ENCODE results near the gene GDI2. TPM values are rescaled to one million over a fixed set of nuclear protein-coding genes. Genes with fewer than 3 reads are reported as not detected.

The GDI2 gene
- total and polyA plus RNA-seq, 3 donors from 2014 or later, result 144 to 204 (median 184) TPM

- no peaks in the 10 kb centered on the region for H3K27me3 ChIP-seq
- WGBS, 2 donors, result 49 to 75% methylated on average over 5 of the region's 5 CpGs
- no peaks in the 10 kb centered on the region for H3K4me1 ChIP-seq
- no peak for TF ChIP-seq POLR2A (IDR thresholded peaks at IDR 0.05)
- TF ChIP-seq CTCF (IDR thresholded peaks at IDR 0.05), result peak in 2 of 3 experiments; percentile 6 to 9
- no peaks in the 10 kb centered on the region for H3K36me3 ChIP-seq (ENCODE audit: low read depth, missing control alignments)
- intact Hi-C loops (cut with DNase I; ENCODE audit: low total_unique reads), result no loop called here
- H3K27ac ChIP-seq, result no peak overlapping the region
- H3K4me3 ChIP-seq, result no peak overlapping the region
- DNase-seq, result no peak
- H3K9me3 ChIP-seq, result no peaks in the 10 kb centered on the region
These were observed 75.9 kb downstream of the GDI2 start for GRCh38 chr10:5737352-5737751.

- H3K4me1 ChIP-seq, result no peaks in the 10 kb centered on the region
- no peaks in the 10 kb centered on the region for H3K9me3 ChIP-seq
- WGBS, 2 donors, result 67 to 69% methylated on average over 1 of the region's 1 CpG
- H3K27ac ChIP-seq, result no peak overlapping the region
- H3K27me3 ChIP-seq, result no peaks in the 10 kb centered on the region
- intact Hi-C loops (cut with DNase I; ENCODE audit: low total_unique reads), result no loop called here
- DNase-seq, result no peak
- no peak overlapping the region for H3K4me3 ChIP-seq
- no peak for TF ChIP-seq POLR2A (IDR thresholded peaks at IDR 0.05)
- TF ChIP-seq CTCF (IDR thresholded peaks at IDR 0.05), result no peak
- H3K36me3 ChIP-seq (ENCODE audit: low read depth, missing control alignments), result no peaks in the 10 kb centered on the region
These were observed 76.6 kb downstream of the GDI2 start for GRCh38 chr10:5736591-5736990.

- Histone ChIP-seq H3K4me3 (no peak overlapping the region), H3K27ac (no peak overlapping the region), H3K36me3 (ENCODE audit: low read depth, missing control alignments) (no peaks in the 10 kb centered on the region), H3K9me3 (no peaks in the 10 kb centered on the region), H3K4me1 (no peaks in the 10 kb centered on the region), H3K27me3 (no peaks in the 10 kb centered on the region)
- 87 to 96% methylated on average over 1 of the region's 1 CpG for WGBS, 2 donors
- DNase-seq, result no peak
- TF ChIP-seq POLR2A (IDR thresholded peaks at IDR 0.05) (no peak), CTCF (IDR thresholded peaks at IDR 0.05) (no peak)
- intact Hi-C loops (cut with DNase I; ENCODE audit: low total_unique reads), result no loop called here
These were observed 78.1 kb downstream of the GDI2 start for GRCh38 chr10:5735119-5735518.

GRCh38 chr10:5732141-5732540, 81.1 kb downstream of the GDI2 start:
- WGBS, 2 donors, result 50 to 58% methylated on average over 4 of the region's 4 CpGs
- TF ChIP-seq POLR2A (IDR thresholded peaks at IDR 0.05) (no peak), CTCF (IDR thresholded peaks at IDR 0.05) (no peak)
- Histone ChIP-seq H3K4me1 (no peaks in the 10 kb centered on the region), H3K27me3 (no peaks in the 10 kb centered on the region), H3K27ac (no peak overlapping the region), H3K9me3 (no peaks in the 10 kb centered on the region), H3K4me3 (no peak overlapping the region), H3K36me3 (ENCODE audit: low read depth, missing control alignments) (no peaks in the 10 kb centered on the region)
- DNase-seq, result no peak
- intact Hi-C loops (cut with DNase I; ENCODE audit: low total_unique reads), result no loop called here

GRCh38 chr10:5731559-5731958, 81.7 kb downstream of the GDI2 start:
- no peak for TF ChIP-seq CTCF (IDR thresholded peaks at IDR 0.05)
- TF ChIP-seq POLR2A (IDR thresholded peaks at IDR 0.05), result no peak
- DNase-seq, result no peak
- no peaks in the 10 kb centered on the region for H3K9me3 ChIP-seq
- H3K36me3 ChIP-seq (ENCODE audit: low read depth, missing control alignments), result no peaks in the 10 kb centered on the region
- H3K4me3 ChIP-seq, result no peak overlapping the region
- intact Hi-C loops (cut with DNase I; ENCODE audit: low total_unique reads), result no loop called here
- H3K27ac ChIP-seq, result no peak overlapping the region
- no peaks in the 10 kb centered on the region for H3K27me3 ChIP-seq
- no peaks in the 10 kb centered on the region for H3K4me1 ChIP-seq
- 93 to 96% methylated on average over 3 of the region's 3 CpGs for WGBS, 2 donors
